RPMI7951 (cell line): ENCODE data around the gene DCAF15. TPM values are rescaled to one million over a fixed set of nuclear protein-coding genes. Genes with fewer than 3 reads are reported as not detected.
"Not testable (repeated sequence)": the region's sequence is repeated elsewhere in the genome, so short reads cannot be mapped to it uniquely, and the experiment has no call there.

Source experiments
- DNase-seq: peaks from one replicate; pipeline ENCODE4 v3.0.0-alpha.2; 2012; ENCODE audit warnings: low read depth
- total RNA-seq: library from RNA; depleted of rRNA; stranded (reverse); fragments of >200 nt; shearing (Covaris generic); gene quantifications from 2 replicates; pipeline ENCODE4 v1.2.3, GENCODE V29; 2014

Gene DCAF15
- total RNA-seq, 1 experiment from 2014 or later: 21.1 TPM

DNA sequence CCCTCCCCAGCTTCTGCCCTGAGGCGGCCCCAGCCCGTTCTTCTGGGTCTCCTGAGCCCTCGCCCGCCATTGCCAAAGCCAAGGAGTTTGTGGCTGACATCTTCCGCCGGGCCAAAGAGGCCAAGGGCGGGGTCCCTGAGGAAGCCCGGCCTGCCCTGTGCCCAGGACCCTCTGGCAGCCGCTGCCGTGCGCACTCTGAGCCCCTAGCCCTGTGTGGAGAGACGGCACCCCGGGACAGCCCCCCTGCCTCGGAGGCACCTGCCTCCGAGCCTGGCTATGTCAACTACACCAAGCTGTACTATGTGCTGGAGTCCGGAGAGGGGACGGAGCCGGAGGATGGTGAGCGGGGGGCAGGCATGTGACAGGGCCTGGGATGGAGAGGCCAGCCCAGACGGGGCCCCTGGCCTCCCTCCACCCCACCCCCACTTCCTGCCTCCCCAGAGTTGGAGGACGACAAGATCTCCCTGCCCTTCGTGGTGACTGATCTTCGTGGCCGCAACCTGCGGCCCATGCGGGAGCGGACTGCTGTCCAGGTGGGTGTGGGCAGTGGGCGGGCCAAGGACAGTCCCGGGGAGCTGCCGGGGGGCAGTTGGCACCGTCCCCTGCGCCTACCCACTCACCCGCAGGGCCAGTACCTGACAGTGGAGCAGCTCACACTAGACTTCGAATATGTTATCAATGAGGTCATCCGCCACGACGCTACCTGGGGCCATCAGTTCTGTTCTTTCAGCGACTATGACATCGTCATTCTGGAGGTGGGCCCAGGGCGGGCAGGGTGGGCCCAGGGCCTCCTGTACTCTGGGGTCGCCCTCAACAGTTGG is 7.0 kb downstream of the DCAF15 start:
- no peak for DNase-seq

DNA sequence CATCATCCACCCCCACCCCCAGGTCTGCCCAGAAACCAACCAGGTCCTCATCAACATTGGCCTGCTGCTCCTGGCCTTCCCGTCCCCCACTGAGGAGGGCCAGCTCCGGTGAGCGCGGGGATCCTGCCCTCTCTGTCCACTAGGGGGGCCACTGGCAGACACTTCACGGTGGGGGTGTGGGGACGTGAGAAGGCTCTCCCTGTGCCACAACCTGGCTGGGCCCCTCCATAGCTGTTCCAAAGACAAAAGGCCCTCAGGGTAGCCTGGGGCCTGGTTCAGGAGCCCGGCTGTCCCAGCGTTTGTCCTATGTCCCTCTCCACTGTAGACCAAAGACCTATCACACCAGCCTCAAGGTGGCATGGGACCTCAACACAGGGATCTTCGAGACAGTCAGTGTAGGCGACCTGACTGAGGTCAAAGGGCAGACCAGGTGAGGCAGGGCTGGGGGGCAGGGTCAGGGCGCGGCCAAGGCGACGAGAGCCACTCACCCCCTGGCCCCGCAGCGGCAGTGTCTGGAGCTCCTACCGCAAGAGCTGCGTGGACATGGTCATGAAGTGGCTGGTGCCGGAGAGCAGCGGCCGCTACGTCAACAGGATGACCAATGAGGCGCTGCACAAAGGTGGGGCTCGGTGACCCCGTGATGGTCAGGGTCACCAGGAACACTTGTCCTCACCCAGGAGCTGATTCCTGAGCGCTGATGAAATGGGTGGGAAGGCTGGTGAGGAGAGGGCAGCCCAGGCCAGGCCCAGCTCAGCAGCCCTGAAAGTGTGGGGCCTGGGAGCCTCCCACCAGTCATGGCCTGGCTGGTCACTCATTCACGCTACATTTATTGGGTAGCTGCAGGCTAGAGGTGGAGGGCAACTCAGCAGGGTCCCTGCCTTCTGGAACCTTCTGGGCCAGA is 7.9 kb downstream of the DCAF15 start:
- no peak for DNase-seq

DNA sequence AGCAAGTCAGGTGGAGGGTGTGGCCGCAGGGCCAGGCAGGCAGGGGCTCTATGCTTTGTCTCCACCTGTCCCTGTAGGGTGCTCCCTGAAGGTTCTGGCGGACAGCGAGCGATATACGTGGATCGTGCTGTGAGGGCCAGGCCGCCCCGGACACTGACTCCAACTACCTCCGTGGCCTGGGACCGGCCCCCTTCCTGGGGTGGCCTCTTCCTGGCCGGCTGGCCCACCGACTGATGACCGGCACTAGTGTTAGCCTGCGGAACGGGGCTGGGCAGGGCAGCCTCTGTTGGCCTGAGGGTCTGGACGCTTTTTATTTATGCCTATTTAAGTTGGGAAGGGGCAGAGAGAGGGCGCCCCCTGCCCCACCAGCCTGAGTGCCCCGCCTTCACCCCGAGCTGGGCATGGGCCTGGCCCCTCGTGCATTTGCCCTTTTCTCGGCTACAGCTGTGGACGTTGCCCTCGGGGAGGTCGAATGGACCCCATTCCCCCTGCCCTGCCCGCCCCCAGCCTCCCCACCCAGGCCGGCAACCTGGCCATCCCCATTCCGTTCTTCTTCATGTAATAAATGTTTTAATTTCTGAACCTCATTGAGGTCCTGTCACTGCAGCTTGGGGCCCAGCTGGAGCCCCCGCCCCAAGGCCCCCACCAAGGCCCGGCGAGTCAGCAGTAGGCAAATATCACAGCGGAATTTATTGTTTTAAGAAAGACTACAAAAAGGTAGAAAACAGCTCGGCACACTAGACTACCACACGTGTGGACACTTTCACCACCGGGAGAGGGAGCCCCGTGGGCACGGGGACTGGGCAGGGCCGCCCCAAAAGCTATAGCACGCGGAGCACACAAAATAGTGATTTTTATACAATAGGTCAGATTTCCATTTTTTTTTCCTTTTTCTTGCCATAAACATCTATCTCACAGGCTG is 8.8 kb downstream of the DCAF15 start:
- no peak for DNase-seq

DNA sequence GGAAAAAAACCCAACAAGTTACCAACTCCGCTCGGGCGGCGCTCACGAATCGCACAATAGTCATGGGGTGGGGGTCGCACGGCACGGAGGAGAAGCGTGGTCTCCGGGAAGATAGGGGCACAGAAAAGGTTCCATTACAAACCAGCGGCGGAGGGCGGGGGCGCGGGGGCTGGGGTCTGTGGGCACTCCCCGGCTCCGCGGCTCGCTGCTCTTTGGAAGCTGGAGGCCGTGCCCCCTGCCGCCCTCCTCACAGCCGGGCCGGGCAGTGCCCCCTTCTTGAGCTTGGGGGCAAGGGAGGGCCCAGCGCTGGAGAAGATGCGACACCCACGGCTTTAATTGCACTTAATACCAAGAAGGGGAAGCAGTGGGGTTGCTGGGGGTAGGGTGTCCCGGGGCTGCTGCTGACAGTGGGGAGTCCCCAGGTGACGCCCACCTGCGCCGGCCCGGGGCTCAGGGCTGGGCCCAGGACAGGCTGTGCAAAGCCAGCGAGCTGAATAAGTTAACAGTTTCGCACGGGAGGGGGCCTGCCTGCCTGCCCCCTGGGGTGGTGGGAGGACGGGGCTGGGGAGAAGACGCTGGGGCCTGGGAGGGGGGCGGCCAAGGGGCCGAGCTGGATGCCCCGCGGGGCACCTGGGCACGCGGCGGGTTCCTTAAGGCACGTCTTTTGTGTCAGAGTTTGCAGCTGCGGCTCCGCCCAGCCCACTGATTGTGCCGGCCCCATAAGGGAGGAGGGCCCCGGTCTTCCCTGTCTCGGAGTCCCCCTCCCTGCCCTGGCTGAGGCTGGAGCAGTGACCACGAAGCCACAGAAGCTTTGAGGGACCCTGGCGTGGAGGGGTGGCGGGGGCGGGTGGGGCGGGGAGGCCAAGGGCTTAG is 9.8 kb downstream of the DCAF15 start:
- DNase-seq: no peak

DNA sequence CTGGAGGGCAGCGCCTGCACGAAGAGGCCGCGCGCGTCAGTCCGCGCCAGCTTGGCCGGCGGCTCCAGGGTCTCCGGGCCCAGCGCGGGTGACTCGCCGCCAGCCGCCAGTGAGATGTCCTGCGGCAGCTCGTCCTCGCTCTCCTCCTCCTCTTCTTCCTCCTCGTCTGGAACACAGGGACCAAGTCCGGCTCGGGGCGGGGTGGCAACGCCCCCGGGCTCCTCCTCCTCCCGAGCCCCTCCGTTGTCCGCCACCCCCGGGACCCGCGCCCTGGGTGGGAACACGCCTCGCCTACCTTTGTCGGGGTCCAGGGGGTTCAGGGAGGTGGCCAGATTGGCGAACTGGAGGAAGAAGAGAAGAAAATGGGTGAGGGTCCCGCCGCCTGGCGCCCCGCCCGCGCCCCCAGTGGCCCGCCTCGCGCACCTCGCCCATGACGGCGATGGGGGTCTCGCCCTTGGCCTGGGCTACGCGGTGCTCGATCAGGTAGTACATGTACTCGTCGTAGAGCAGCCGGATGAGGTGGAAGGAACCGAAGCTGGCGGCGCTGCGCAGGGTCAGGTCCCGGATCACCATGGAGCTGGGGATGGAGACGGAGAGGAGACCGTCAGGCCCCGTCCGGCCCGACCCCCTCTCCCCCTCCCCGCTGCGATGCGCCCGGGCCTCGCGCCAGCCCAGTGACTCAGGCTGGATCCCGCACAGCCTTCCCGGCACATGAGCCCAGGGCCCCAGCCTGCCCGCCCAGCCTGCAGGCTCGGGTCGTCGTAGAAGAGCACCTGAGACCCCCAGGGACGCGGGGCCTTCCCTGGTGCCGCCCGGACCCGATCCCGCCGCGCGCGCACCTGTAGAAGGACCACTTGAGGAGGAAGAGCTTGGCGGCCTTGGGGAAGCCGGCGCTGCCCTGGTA is 10.6 kb downstream of the DCAF15 start:
- no peak for DNase-seq

DNA sequence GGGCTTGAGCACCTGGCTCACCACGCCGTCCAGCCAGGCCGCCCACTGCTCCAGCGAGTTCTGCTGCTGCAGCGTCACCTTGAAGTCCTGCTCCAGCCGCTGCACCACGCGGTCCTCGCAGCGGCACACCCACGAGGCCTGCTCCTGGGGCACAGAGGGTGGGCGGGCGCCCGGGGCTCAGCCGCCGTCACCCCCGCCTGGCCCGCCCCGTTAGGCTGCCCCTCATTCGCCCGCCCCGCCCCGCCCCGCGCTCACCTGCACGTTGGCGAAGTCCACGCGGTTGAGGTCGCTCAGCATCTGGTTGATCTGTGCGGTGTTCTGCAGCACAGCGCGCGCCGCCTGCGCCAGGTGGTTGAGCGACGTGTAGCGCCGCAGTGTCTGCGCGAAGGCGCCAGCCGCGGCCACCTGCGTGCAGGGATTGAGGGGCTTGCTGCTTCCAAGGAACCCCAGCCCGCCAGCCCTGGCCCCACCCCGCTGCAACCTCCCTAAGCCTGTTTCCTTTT is 11.3 kb downstream of the DCAF15 start:
- DNase-seq: no peak

DNA sequence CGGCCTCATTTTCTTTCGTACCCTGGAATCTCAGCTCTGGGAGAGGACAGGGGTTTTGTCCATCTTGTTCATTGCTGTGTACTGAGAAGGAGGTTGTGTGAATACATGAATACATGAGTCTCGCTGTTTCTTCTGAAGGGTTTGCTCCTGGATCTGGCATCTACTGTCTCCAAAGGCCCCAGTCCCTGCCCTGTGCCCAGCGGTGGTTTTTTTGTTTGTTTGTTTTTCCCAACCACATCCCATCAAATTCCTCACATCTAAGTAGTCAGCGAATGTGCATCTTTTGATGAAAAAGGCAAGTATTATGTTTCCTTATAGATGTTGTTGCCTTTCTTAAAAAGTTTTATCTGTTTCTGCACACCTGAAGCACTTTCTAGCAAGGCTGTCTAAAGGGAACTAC is 12.5 kb downstream of the DCAF15 start:
- DNase-seq: peak; percentile 46

DNA sequence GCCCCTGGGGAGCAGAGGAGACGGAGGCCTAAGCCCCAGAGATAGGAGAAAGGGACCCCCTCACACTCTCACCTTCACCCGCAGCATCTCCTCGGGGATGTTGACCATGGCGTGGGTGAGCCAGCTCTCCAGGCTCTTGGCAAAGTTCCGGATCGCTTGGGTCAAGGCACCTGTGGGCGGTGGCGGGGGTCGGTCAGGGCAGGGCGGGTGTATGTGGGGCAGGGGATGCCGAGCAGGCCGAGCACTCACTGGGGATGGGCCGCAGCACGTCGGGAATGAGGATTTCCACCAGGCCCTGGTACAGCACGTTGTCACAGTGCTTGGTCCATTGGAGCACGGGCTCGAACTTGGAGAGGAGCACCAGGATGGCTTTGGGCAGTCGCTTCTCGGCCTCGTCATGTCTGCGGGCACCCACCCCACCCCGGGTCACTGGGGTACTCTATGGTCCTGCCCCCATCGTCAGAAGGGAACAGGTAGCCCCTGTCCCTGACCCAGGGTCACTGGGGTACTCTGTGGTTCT is 13.1 kb downstream of the DCAF15 start:
- no peak for DNase-seq

DNA sequence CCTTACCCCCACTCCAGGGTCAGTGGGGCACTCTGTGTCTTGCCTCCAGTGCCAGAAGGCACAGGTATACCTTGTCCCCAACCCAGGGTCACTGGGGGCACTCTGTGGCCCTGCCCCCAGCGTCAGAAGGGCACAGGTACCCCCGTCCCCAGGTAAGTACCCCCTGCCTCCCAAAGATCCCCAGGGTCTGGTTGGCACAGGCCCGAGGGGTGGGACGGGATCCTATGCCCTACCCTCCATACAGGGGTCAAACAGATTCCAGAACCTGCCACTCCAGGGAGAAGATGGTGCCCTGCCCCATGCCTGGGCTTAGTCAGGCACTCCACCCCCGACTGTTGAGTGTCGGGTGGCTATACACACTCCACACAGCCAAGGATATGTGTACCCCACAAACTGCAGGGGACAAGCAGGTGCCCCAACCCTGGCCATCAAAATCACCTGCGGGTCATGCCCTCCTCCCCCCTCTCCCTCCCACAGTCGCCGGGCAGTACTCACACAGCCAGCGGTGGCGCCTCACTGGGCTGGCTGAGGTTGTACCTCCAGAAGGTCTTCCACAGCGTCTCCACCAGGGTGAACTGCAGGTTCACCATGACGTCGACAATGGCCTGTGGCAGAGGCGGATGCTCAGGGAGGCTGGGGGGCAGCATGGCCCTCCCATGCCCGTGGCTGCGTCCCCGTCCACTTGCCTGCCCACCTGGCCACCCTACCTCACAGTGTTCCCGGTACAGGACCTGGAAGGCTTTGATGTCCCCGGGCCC is 13.8 kb downstream of the DCAF15 start:
- no peak for DNase-seq

DNA sequence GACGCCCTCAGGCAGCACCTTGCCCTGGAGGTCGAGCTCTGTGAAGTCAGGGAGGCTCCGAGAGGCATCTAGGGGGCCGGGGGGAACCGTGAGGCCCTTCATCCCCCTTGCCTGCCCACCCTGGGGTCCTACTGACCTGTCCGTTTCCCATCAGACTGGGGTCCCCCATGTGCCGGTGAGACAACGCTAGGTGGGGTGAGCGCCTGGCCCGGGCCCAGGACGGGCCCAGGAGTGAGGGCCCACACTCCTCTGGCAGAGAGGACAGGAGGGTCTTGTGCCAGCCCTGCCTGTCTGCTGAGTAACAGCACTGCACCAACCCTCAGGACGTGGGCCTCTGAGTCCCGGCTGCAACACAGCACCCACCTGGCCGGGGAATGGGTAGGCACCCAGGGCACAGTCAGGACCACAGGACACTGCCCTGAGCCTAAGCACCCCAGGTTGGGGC is 14.4 kb downstream of the DCAF15 start:
- no peak for DNase-seq

DNA sequence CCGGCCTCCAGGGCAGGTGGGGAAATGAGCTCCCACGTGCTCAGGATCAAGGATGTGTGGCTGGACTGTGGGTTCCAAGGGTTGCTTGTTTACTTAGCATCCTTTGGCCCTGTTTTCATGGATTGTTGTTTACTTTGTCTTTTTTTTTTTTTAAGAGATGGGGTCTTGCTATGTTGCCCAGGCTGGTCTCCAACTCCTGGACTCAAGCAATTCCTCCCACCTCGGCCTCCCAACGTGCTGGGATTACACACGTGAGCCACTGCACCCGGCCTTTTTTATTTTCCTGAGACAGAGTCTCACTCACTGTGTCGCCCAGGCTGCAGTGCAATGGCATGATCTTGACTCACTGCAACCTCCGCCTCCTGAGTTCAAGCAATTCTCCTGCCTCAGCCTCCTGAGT is 14.9 kb downstream of the DCAF15 start:
- DNase-seq: not testable (repeated sequence)

DNA sequence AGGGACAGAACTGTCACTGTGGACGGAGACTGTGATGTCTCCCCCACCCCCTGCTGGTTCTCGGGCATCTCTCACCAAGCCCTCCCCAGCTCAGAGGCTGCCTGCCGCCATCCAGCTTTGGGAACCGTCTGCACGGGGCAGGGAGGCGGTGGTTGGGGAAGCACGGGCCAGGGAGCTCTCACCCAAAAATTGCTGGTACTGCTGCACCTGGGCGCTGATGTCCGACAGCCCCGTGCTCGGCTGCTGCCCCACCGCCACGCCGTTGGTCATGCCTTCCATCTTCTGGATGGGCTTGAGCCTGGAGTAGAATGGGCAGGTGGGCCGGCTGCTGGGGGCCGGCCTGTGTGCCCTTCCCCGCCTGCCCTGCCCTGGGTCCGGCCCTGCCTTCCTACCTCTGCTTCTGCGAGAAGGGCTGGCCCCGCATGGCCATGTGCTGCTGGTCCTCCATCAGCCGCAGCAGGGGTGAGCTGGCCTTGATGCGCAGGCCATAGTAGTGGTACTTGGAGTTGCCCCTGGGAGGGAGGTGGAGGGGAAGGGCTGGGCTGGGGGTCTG is 16.1 kb downstream of the DCAF15 start:
- DNase-seq: no peak

DNA sequence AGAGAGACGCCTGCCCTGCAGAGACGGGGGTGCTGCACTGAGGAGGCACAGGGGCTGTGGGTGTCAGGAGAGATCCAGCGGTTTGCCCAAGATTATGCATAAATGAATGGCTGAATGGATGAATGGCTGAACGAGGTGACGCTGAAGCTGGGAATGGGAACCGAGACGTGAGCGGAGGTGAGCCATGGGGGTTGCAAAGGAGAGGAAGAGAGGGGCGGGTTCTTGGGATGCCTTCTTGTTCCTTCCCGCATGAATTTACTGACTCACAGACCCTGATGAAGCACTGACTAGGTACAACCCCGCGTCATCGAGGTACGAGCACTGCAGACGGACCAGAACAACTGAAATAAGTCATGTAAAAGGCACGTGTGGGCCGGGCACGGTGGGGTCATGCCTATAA is 16.7 kb downstream of the DCAF15 start:
- no peak for DNase-seq

DNA sequence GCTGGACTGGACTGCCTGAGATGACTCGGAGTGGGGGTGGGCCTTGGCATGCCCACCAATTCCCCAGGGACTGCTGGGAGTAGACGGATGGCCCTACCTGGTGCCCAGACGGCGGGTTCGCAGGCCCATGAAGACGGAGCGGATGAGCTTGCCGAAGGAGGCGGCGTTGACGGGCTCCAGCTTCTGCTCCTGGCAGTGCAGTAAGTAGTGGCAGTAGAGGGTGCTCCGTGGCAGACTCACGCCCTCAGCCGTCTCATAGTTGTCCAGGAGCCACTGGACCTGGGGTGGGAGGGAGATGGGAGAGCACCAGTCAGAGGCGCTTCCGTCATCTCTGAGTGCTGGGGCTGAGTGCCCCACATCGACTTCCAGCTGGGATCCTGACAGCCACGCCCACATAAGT is 17.6 kb downstream of the DCAF15 start:
- DNase-seq: no peak

DNA sequence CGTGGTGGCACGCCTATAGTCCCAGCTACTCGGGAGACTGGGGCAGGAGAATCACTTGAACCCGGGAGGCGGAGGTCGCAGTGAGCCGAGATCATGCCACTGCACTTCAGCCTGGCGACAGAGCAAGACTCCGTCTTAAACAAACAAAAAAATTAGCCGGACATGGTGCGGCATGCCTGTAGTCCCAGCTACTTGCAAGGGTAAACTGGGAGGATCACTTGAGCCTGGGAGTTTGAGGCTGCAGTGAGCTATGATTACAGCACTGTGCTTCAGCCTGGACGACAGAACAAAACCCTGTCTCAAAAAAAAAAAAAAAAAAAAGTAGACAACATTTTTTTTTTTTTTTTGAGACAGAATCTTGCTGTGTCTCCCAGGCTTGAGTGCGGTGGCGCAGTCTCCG is 19.6 kb downstream of the DCAF15 start:
- not testable (repeated sequence) for DNase-seq

DNA sequence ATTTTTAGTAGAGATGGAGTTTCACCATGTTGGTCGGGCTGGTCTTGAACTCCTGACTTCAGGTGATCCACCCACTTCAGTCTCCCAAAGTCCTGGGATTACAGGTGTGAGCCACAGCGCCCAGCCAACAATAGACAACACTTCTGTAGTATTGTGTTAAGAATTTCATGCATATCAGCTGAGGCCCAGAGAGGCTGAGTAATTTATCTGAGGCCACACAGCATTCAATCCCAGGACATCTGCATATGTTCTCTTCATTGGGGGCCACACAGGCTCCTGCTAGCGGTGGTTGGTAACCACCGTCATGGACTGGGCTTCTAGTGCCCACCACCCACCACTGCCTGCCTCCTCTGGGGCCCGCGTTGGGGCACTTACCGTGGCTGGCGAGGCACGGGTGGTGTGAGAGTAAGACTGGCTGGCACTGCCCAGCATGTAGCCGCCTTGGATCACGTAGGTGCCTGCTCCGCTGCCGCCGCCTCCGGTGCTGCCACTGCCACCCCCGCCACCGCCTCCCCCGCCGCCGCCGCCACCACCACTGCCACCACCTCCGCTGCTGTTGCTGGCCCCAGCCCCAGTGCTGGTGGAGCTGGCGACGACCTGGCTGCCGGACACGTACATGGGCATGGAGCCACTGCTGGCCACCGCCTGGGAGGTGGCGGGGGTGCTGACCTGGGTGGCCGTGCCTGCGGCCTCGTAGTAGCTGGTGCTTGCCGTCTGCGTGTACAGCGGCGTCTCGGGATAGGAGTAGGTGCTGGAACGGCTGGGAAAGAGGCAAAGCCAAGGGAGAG is 20.3 kb downstream of the DCAF15 start:
- no peak for DNase-seq

DNA sequence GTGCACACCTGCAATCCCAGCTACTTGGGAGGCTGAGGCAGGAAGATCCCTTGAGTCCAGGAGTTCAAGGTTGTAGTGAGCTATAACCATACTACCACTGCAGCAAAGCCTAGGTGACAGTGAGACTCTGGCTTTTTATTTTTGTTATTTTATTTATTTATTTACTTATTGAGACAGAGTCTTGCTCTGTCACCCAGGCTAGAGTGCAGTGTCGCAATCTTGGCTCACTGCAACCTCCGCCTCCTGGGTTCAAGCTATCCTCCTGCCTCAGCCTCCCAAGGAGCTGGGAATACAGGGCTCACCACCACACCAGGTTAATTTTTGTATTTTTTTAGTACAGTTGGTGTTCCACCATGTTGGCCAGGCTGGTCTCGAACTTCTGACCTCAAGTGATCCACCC is 21.2 kb downstream of the DCAF15 start:
- DNase-seq: not testable (repeated sequence)
